Endothelial cell (in vitro differentiated cells): ENCODE results near the gene TAS1R1. TPM values are rescaled to one million over a fixed set of nuclear protein-coding genes. Genes with fewer than 3 reads are reported as not detected.

Experiments
- DNase-seq: peaks from one replicate; pipeline ENCODE4 v3.0.0; 2021; ENCODE audit warnings: low spot score
- H3K27ac Mint-ChIP-seq: one replicate; pipeline ENCODE4 v1.8.0; 2021; ENCODE audit warnings: mixed read lengths, inconsistent platforms; ENCODE audit not compliant: unreplicated experiment
- H3K27me3 Mint-ChIP-seq: one replicate; pipeline ENCODE4 v1.8.0; 2021; ENCODE audit warnings: mild to moderate bottlenecking, moderate library complexity, mixed read lengths, inconsistent platforms; ENCODE audit not compliant: unreplicated experiment
- H3K36me3 Mint-ChIP-seq: one replicate; pipeline ENCODE4 v1.8.0; 2021; ENCODE audit warnings: mild to moderate bottlenecking, low read depth, mixed read lengths, inconsistent platforms; ENCODE audit not compliant: unreplicated experiment
- H3K4me1 Mint-ChIP-seq: one replicate; pipeline ENCODE4 v1.8.0; 2021; ENCODE audit warnings: mild to moderate bottlenecking, mixed read lengths, inconsistent platforms; ENCODE audit not compliant: unreplicated experiment
- H3K4me3 Mint-ChIP-seq: one replicate; pipeline ENCODE4 v1.8.0; 2021; ENCODE audit warnings: mild to moderate bottlenecking, mixed read lengths, inconsistent platforms; ENCODE audit not compliant: unreplicated experiment
- H3K9me3 Mint-ChIP-seq: one replicate; pipeline ENCODE4 v1.8.0; 2021; ENCODE audit warnings: mixed read lengths, inconsistent platforms; ENCODE audit not compliant: unreplicated experiment
- CTCF ChIP-seq: fragments of 200-600 bp; sonication (generic); IDR thresholded peaks from one replicate; pipeline ENCODE4 v1.5.0; 2021; ENCODE audit warnings: antibody characterized with exemption; ENCODE audit not compliant: unreplicated experiment
- total RNA-seq: library from RNA; stranded (reverse); fragmentation: NEBNext Ultra II Directional; extraction: Animal tissue kit (Norgen Biotek cat#: 25700); gene quantifications from one replicate; pipeline ENCODE4 v1.2.1, GENCODE V29; 2021; ENCODE audit not compliant: unreplicated experiment

The TAS1R1 gene
- total RNA-seq, 1 donor from 2014 or later: not detected

- no peak for TF ChIP-seq CTCF
- Mint-ChIP-seq H3K36me3 (peaks cover 24% of the 10 kb centered on the region), H3K9me3 (no peaks in the 10 kb centered on the region), H3K27ac (peak overlapping the region; percentile 17), H3K27me3 (peaks cover 1% of the 10 kb centered on the region), H3K4me1 (peaks cover 23% of the 10 kb centered on the region), H3K4me3 (peak overlapping the region; percentile 52)
- DNase-seq: no peak
These were observed 10.3 kb upstream of the TAS1R1 start for GRCh38 chr1:6544831-6545230.

GRCh38 chr1:6545276-6546112 is 9.6 kb upstream of the TAS1R1 start:
- peaks cover 1% of the 10 kb centered on the region for H3K27me3 Mint-ChIP-seq
- TF ChIP-seq CTCF: no peak
- H3K4me1 Mint-ChIP-seq: peaks cover 23% of the 10 kb centered on the region
- peaks cover 24% of the 10 kb centered on the region for H3K36me3 Mint-ChIP-seq
- no peaks in the 10 kb centered on the region for H3K9me3 Mint-ChIP-seq
- H3K27ac Mint-ChIP-seq: peak overlapping the region; percentile 67
- peak overlapping the region; percentile 3 for H3K4me3 Mint-ChIP-seq
- DNase-seq: no peak

GRCh38 chr1:6546326-6546725 is 8.8 kb upstream of the TAS1R1 start:
- Mint-ChIP-seq H3K4me3 (no peak overlapping the region), H3K27ac (peak overlapping the region; percentile 43), H3K27me3 (peaks cover 1% of the 10 kb centered on the region), H3K36me3 (peaks cover 24% of the 10 kb centered on the region), H3K4me1 (peaks cover 23% of the 10 kb centered on the region), H3K9me3 (no peaks in the 10 kb centered on the region)
- no peak for TF ChIP-seq CTCF
- no peak for DNase-seq

GRCh38 chr1:6547301-6547700 is 7.8 kb upstream of the TAS1R1 start:
- H3K27ac Mint-ChIP-seq: no peak overlapping the region
- peaks cover 3% of the 10 kb centered on the region for H3K27me3 Mint-ChIP-seq
- H3K36me3 Mint-ChIP-seq: peaks cover 19% of the 10 kb centered on the region
- H3K4me3 Mint-ChIP-seq: peak overlapping the region; percentile 7
- no peak for DNase-seq
- no peaks in the 10 kb centered on the region for H3K9me3 Mint-ChIP-seq
- H3K4me1 Mint-ChIP-seq: peaks cover 23% of the 10 kb centered on the region
- TF ChIP-seq CTCF: no peak
